Posterior cingulate gyrus (tissue), 11 donors: ENCODE data around the gene GLB1L2.

ENCODE experiments used
- DNase-seq, 10 donors: peaks; one replicate each; pipeline versions ENCODE4 v3.0.0 to v3.0.0-alpha.2; 2020 to 2021; ENCODE audit warnings: mixed read lengths in 3 of 10
- intact Hi-C: fragments of 100-400 bp; cut with DNase I; formaldehyde crosslinking; loops from one replicate; pipeline ENCODE4 v1.15.1; 2023

Gene GLB1L2

GRCh38 chr11:134397304-134398078 lies 65.7 kb downstream of the GLB1L2 start:
- intact Hi-C loops, result loop anchor here (10.0 kb wide), 1 partner anchor 167 kb away; no protein-coding TSS in a partner anchor
- peak in 3 of 10 donors; percentile 5 to 74 (median 70) for DNase-seq

GRCh38 chr11:134398079-134398444 lies 66.3 kb downstream of the GLB1L2 start:
- DNase-seq, result peak in 9 of 10 donors; percentile 34 to 95 (median 76)
- intact Hi-C loops, result loop anchor here (10.0 kb wide), 1 partner anchor 167 kb away; no protein-coding TSS in a partner anchor

GRCh38 chr11:134398644-134399292 lies 67.0 kb downstream of the GLB1L2 start:
- intact Hi-C loops, result loop anchor here (10.0 kb wide), 1 partner anchor 166 kb away; no protein-coding TSS in a partner anchor
- peak in 6 of 10 donors; percentile 50 to 95 (median 76) for DNase-seq

- peak in 2 of 10 donors; percentile 64 to 73 for DNase-seq
- intact Hi-C loops, result loop anchor here (10.0 kb wide), 1 partner anchor 166 kb away; no protein-coding TSS in a partner anchor
Measured at GRCh38 chr11:134399293-134399654, 67.5 kb downstream of the GLB1L2 start.

- intact Hi-C loops, result loop anchor here (10.0 kb wide), 1 partner anchor 165 kb away; no protein-coding TSS in a partner anchor
Measured at GRCh38 chr11:134399996-134400395, 68.2 kb downstream of the GLB1L2 start.

DNA sequence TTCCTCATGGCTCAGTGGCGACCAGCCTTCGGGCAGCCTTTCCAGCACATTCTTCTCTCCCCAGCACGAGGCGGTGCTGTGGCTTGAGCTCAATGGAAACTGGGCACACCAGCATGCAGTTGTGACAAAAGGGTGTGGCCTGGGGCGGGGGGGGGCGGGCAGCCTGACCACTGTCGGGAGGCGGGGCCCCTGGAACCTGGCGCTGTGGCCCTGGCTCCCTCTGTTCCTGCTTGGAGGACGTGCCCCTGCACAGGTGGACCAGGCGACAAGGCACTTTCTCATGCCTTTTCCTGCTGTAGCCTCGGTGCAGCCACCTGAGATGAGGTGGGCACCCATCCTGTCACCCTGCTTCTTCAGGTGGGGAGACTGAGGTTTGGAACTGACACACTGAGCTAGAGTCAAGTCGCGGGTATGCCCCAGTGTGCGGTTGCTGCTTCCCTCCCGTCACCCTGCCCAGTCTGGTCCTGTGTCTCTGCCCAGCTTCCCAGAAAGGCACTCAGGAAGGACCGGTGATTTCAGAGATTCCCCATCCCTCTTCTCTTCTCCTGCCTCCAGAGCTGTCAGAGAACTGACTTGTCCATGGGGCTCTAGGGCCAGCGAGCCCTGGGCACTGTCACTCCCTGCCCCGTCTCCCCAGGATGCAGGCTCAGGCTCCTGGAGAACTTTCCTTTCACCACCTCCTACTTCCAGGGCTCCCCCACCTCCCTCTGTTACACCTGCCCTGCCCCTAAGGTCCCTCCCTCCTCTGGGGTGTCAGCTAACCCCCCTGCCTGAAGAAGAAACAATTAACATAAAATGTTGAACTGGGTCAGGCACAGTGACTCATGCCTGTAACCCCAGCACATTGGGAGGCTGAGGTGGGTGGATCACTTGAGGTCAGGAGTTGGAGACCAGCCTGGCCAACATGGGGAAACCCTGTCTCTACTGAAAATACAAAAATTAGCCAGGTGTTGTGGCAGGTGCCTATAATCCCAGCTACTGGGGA lies 70.3 kb downstream of the GLB1L2 start:
- intact Hi-C loops, result no loop called here
- DNase-seq, result peak in 2 of 10 donors; percentile 50 to 71

More at GRCh38 chr11:134399996-134400395, 68.2 kb downstream of the GLB1L2 start:
- DNase-seq, result peak in 2 of 10 donors; percentile 63 to 72

- peak in 3 of 10 donors; percentile 42 to 67 (median 65) for DNase-seq
- intact Hi-C loops, result no loop called here
Measured at GRCh38 chr11:134402910-134403309, 71.1 kb downstream of the GLB1L2 start.

GRCh38 chr11:134404575-134405341 lies 73.0 kb downstream of the GLB1L2 start:
- peak in 3 of 10 donors; percentile 35 to 83 (median 81) for DNase-seq
- intact Hi-C loops, result no loop called here

DNA sequence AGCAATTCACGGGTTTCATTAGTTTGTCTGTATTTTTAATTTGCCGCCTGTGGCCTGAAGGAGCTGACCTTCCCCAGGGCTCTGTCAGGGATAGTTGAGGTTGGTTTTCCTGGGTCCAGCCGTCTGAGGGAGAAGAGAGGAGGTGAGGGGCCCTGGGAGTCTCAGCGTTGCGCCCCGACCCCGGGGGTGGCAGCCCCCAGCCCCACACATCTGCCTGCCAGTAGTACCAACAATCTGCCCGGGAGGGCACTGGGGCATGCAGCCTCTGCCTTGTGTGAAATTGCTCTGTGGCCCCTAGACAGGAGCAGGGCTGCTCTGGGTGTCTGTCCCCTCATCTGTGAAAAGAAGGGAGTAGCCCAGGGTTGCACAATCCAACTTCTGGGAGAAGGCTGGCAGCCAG lies 73.6 kb downstream of the GLB1L2 start:
- intact Hi-C loops, result no loop called here
- peak in 2 of 10 donors; percentile 40 to 48 for DNase-seq

GRCh38 chr11:134405841-134406240 lies 74.1 kb downstream of the GLB1L2 start:
- intact Hi-C loops, result no loop called here
- peak in 4 of 10 donors; percentile 4 to 73 (median 64) for DNase-seq

GRCh38 chr11:134406264-134407185 lies 74.7 kb downstream of the GLB1L2 start:
- peak in 2 of 10 donors; percentile 39 to 70 for DNase-seq

DNA sequence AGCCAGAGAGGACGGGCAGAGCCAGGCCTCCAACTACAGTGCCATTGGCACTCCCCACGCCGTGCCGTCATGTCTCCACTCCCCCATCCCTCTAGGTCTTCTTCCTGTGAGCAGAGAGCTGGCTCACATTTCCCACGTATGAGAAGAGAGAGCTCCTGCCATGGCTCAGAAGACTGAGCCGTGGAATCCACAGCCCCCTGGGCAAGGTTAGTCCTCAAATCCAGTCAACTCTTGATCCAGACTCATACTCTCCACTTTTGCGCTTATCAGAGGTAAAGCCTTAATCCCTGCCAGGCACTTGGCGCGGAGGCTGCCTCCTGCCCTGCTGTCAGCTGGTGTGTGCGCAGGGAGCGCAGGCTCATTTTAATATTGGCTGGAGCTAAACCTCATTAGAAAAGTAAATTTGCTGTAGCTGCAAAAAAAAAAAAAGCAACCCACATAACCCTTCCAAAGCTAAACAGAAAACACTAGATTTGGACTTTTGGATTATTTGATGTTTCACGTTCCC lies 75.6 kb downstream of the GLB1L2 start:
- peak in 7 of 10 donors; percentile 31 to 92 (median 49) for DNase-seq
- intact Hi-C loops, result no loop called here

More at GRCh38 chr11:134406264-134407185, 74.7 kb downstream of the GLB1L2 start:
- intact Hi-C loops, result no loop called here

GRCh38 chr11:134407923-134408322 lies 76.1 kb downstream of the GLB1L2 start:
- intact Hi-C loops, result no loop called here
- DNase-seq, result peak in 2 of 10 donors; percentile 29 to 50

GRCh38 chr11:134409552-134410429 lies 78.0 kb downstream of the GLB1L2 start:
- peak in 6 of 10 donors; percentile 50 to 90 (median 70) for DNase-seq
- intact Hi-C loops, result no loop called here

DNA sequence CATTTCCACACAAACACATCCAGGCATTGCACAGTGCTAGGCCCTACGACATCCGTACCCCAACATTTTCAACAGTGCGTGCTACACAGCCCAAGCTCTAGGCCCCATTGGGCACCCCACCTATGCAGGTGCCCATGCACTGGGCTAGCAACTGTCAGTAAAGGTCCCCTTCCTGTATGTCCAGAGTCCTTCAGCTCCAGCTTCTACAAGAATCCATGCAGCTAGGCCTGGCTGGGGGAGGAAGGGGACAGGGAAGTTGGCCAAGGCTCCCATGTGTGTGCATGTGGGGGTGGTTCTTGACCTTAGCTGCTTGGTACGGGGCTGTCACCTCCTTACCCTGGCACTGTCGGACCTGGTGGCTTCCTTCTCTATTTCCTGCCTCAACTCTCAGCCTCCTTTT lies 79.0 kb downstream of the GLB1L2 start:
- intact Hi-C loops, result no loop called here
- DNase-seq, result peak in 2 of 10 donors; percentile 40 to 80

DNA sequence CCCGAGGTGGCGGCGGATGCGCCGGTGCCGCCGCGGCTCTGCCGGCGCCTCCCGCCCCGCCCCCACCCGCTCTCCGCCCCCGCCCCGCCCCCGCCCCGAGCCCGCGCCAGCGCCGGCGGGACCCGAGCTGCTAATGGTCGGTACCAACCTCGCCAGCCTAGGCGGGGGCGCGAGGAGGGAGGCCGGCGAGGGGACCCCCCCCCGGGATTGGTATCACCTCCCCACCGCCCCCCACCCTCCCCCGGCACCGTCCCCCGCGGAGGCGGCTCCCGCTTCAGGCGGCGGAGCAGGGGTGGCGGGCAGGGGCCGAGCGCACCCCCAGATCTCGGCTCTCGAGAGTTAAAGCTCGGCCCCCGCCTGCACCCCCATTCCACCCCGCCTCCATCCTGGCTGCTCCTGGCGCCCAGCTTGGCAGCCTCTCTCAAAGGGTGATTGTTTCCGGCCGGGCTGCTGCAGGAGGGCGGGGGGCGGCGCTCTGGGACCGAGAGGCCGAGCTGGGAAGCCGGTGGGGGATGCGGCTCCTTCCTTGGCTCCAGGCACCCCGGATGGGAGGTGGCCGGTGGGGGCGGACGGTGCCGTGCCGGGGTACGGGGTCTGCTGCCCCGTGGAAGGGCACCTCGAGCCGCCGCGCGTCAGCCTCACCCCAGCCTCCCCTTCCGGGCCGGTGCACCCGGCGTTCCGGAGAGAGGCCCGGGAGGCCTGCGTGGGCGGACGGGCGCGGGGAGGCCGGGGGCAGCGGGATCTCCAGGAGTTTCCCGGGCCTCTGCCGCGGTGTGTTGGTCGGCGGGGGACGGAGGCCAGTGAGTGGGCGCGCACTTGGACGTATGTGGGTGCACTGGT lies 80.6 kb downstream of the GLB1L2 start, which contains the start of gene B3GAT1:
Gene B3GAT1, minus strand, starts transcription at position 40 of the 840 bp plus-strand sequence. CDS start 24,583 bp downstream, outside the sequence.
- intact Hi-C loops, result no loop called here
- peak; percentile 85 to 99 (median 91) for DNase-seq
